KMS-11 (cell line): ENCODE results near the gene BORCS8.

Source experiments
- H2AFZ ChIP-seq: fragments of 200-600 bp; sonication (generic); 2 replicates; pipeline ENCODE4 v1.6.1; 2016; ENCODE audit warnings: antibody characterized with exemption, mixed run types, low read depth
- H3K27ac ChIP-seq: fragments of 200-600 bp; sonication (generic); 2 replicates; pipeline ENCODE4 v1.6.1; 2016; ENCODE audit warnings: mild to moderate bottlenecking, mixed run types
- H3K27me3 ChIP-seq: fragments of 200-600 bp; sonication (generic); 2 replicates; pipeline ENCODE4 v1.6.1; 2017; ENCODE audit warnings: mild to moderate bottlenecking, low read depth, mixed run types, moderate library complexity; ENCODE audit not compliant: insufficient read depth
- H3K36me3 ChIP-seq: fragments of 200-600 bp; sonication (generic); 2 replicates; pipeline ENCODE4 v1.6.1; 2017; ENCODE audit warnings: mild to moderate bottlenecking, mixed run types; ENCODE audit not compliant: insufficient read depth
- H3K4me1 ChIP-seq: fragments of 200-600 bp; sonication (generic); 2 replicates; pipeline ENCODE4 v1.6.1; 2016; ENCODE audit warnings: mild to moderate bottlenecking, low read depth, mixed run types; ENCODE audit not compliant: poor library complexity, severe bottlenecking
- H3K4me2 ChIP-seq: fragments of 200-600 bp; sonication (generic); 2 replicates; pipeline ENCODE4 v1.7.0; 2016; ENCODE audit warnings: mild to moderate bottlenecking, mixed run types
- H3K4me3 ChIP-seq: fragments of 200-600 bp; sonication (generic); IDR thresholded peaks from 2 replicates; pipeline ENCODE4 v1.6.1; 2017; ENCODE audit warnings: low read depth, low read length, mixed read lengths; ENCODE audit not compliant: insufficient read depth
- H3K79me2 ChIP-seq: fragments of 200-600 bp; sonication (generic); 2 replicates; pipeline ENCODE4 v1.6.1; 2016; ENCODE audit warnings: low read depth, mixed run types; ENCODE audit not compliant: insufficient read depth
- H3K9ac ChIP-seq: fragments of 200-600 bp; sonication (generic); 2 replicates; pipeline ENCODE4 v1.6.1; 2016; ENCODE audit warnings: mild to moderate bottlenecking, mixed run types
- H4K20me1 ChIP-seq: fragments of 200-600 bp; sonication (generic); 2 replicates; pipeline ENCODE4 v1.6.1; 2016; ENCODE audit warnings: mild to moderate bottlenecking, mixed run types; ENCODE audit not compliant: insufficient read depth
- TF ChIP-seq, protein P1 (sequence below): fragments of 200-600 bp; sonication (generic); conservative IDR thresholded peaks from 2 replicates; pipeline ENCODE4 v1.6.1; 2017; ENCODE audit warnings: low read depth, mild to moderate bottlenecking, antibody characterized with exemption, low read length, moderate library complexity, mixed read lengths

The BORCS8 gene

DNA sequence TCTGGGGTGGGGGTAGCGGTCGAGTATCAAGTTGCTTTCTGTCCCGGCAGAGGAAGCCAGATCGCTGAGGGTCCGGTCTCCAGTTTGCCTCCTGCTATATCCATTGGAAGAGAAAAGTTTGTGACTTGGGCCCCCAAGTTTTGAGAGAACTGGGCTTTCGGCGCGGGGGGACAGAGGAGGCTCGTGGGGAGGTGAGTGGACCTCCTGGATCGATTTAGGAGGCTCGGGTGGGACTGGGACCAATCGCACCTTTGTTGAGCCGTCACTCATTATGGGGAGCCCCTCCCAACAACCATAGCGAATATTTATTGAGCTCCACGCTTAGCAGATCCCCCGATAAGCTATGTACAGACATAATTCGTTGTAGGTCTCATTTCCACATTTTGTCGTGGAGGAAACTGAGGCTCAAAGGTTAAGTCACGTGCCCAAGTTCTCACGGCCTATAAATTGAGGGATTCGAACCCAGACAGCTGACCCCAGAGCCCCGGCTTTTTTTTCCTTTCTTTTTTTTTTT is 1.0 kb upstream of the BORCS8 start:
- Histone ChIP-seq H3K36me3 (no peaks in the 10 kb centered on the region), H3K4me1 (peaks cover 21% of the 10 kb centered on the region), H3K79me2 (peaks cover 33% of the 10 kb centered on the region), H3K27ac (no peak overlapping the region), H3K4me3 (no peak overlapping the region), H2AFZ (peak overlapping the region; percentile 78), H3K9ac (peak overlapping the region; percentile 54; the same call in 1 of the 2 replicates), H3K4me2 (peak overlapping the region; percentile 42), H3K27me3 (no peaks in the 10 kb centered on the region), H4K20me1 (no peaks in the 10 kb centered on the region)
- TF ChIP-seq, protein P1, sequence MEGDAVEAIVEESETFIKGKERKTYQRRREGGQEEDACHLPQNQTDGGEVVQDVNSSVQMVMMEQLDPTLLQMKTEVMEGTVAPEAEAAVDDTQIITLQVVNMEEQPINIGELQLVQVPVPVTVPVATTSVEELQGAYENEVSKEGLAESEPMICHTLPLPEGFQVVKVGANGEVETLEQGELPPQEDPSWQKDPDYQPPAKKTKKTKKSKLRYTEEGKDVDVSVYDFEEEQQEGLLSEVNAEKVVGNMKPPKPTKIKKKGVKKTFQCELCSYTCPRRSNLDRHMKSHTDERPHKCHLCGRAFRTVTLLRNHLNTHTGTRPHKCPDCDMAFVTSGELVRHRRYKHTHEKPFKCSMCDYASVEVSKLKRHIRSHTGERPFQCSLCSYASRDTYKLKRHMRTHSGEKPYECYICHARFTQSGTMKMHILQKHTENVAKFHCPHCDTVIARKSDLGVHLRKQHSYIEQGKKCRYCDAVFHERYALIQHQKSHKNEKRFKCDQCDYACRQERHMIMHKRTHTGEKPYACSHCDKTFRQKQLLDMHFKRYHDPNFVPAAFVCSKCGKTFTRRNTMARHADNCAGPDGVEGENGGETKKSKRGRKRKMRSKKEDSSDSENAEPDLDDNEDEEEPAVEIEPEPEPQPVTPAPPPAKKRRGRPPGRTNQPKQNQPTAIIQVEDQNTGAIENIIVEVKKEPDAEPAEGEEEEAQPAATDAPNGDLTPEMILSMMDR: no peak

DNA sequence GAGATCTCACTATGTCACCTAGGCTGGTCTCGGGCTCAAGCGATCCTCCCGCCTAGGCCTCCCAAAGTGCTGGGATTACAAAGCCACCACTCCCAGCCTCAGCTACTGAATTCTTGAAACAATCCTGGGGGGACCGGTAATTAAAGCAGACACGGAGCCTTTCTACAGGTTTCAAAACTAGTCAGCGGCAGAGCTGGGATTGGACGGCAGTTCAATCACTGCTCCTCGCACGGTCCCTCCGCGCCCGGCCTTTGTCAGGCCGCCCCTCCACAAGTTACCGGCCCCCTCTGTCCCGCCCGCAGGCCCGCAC is 229 bp downstream of the BORCS8 start:
- Histone ChIP-seq H3K9ac (peak overlapping the region; percentile 81), H3K79me2 (peaks cover 33% of the 10 kb centered on the region), H3K4me1 (peaks cover 21% of the 10 kb centered on the region), H3K27ac (peak overlapping the region; percentile 87), H3K36me3 (no peaks in the 10 kb centered on the region), H3K27me3 (no peaks in the 10 kb centered on the region), H3K4me3 (peak overlapping the region; percentile 16), H4K20me1 (no peaks in the 10 kb centered on the region), H2AFZ (peak overlapping the region; percentile 98), H3K4me2 (peak overlapping the region; percentile 96)
- TF ChIP-seq, protein P1: no peak

GRCh38 chr19:19186742-19187141 is 5.2 kb downstream of the BORCS8 start:
- Histone ChIP-seq H3K4me2 (no peak overlapping the region), H3K4me3 (no peak overlapping the region), H4K20me1 (no peaks in the 10 kb centered on the region), H3K27me3 (no peaks in the 10 kb centered on the region), H3K79me2 (peaks cover 25% of the 10 kb centered on the region), H2AFZ (no peak overlapping the region), H3K9ac (no peak overlapping the region), H3K36me3 (no peaks in the 10 kb centered on the region), H3K4me1 (peaks cover 12% of the 10 kb centered on the region), H3K27ac (no peak overlapping the region)
- TF ChIP-seq, protein P1: no peak

DNA sequence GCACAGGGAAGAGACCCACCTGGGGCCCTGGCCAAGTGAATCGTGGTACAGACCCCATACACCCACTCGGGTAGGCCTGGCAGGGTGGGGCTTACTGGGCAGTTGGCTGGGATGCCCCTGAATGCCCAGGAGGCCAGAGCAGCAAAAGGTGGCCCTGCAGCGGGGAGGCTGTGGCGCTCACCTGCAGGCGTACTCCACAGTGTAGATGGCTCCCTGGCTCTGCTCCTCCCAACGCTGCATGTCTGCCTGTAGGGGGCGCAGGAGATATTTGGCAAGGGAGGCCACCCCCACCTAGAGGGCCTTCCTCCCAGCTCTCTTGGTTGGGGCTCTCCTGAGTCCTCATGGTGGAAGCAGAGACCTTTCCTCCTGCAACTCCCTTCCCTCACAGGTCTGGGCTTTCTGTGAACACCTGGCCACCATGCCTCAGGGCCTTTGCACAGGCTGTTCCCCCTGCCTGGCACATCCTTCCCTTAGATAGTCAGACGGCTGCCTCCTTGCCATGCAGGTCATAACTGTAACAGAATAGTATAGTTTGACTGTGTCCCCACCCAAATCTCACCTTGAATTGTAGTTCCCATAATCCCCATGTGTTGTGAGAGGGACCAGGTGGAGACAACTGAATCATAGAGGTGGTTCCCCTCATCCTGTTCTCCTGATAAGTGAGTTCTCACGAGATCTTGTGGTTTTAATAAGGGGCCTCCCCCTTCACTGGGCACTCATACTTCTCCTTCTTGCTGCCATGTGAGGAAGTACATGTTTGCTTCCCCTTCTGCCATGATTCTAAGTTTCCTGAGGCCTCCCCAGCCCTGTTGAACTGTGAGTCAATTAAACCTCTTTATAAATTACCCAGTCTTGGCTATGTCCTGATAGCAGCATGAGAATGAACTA is 5.9 kb downstream of the BORCS8 start:
- Histone ChIP-seq H3K79me2 (peaks cover 18% of the 10 kb centered on the region), H2AFZ (no peak overlapping the region), H3K9ac (no peak overlapping the region), H3K36me3 (no peaks in the 10 kb centered on the region), H3K4me2 (no peak overlapping the region), H4K20me1 (no peaks in the 10 kb centered on the region), H3K27ac (no peak overlapping the region), H3K4me3 (no peak overlapping the region), H3K27me3 (no peaks in the 10 kb centered on the region), H3K4me1 (peaks cover 17% of the 10 kb centered on the region)
- TF ChIP-seq, protein P1: peak; percentile 77
